Measurements from ENCODE around the gene ZPBP2.

The ZPBP2 gene

GRCh38 chr17:39835038-39835786 is 32.8 kb upstream of the ZPBP2 start:
- H3K36me3 ChIP-seq, result no peaks in the 10 kb centered on the region
- TF ChIP-seq CTCF (IDR thresholded peaks at IDR 0.05), result no peak
- peaks cover 69% of the 10 kb centered on the region for H3K27me3 ChIP-seq
- no peaks in the 10 kb centered on the region for H3K9me3 ChIP-seq
- H3K27ac ChIP-seq, result no peak overlapping the region
- H3K4me1 ChIP-seq (ENCODE audit: control insufficient read depth in 1 of 2, insufficient read depth in 1 of 2, low read depth in 1 of 2, low read length in 1 of 2), result no peaks in the 10 kb centered on the region
- H3K4me3 ChIP-seq (ENCODE audit: low read depth in 1 of 2, low read length in 1 of 2), result no peak overlapping the region

- no peaks in the 10 kb centered on the region for H3K9me3 ChIP-seq
- no peak overlapping the region for H3K27ac ChIP-seq
- no peaks in the 10 kb centered on the region for H3K4me1 ChIP-seq (ENCODE audit: control insufficient read depth in 1 of 2, insufficient read depth in 1 of 2, low read depth in 1 of 2, low read length in 1 of 2)
- no peak overlapping the region for H3K4me3 ChIP-seq (ENCODE audit: low read depth in 1 of 2, low read length in 1 of 2)
- peaks cover 69% of the 10 kb centered on the region for H3K27me3 ChIP-seq
- H3K36me3 ChIP-seq, result no peaks in the 10 kb centered on the region
- no peak for TF ChIP-seq CTCF (IDR thresholded peaks at IDR 0.05)
Observed at GRCh38 chr17:39836117-39836516, 31.9 kb upstream of the ZPBP2 start.

GRCh38 chr17:39838057-39838456 is 29.9 kb upstream of the ZPBP2 start:
- Histone ChIP-seq H3K9me3 (no peaks in the 10 kb centered on the region), H3K4me1 (ENCODE audit: control insufficient read depth in 1 of 2, insufficient read depth in 1 of 2, low read depth in 1 of 2, low read length in 1 of 2) (no peaks in the 10 kb centered on the region), H3K36me3 (no peaks in the 10 kb centered on the region), H3K4me3 (ENCODE audit: low read depth in 1 of 2, low read length in 1 of 2) (no peak overlapping the region), H3K27me3 (peaks cover 70% of the 10 kb centered on the region), H3K27ac (no peak overlapping the region)
- TF ChIP-seq CTCF (IDR thresholded peaks at IDR 0.05), result no peak

GRCh38 chr17:39838784-39839183 is 29.2 kb upstream of the ZPBP2 start:
- TF ChIP-seq CTCF (IDR thresholded peaks at IDR 0.05), result no peak
- no peak overlapping the region for H3K27ac ChIP-seq

GRCh38 chr17:39841134-39841683 is 26.8 kb upstream of the ZPBP2 start:
- no peaks in the 10 kb centered on the region for H3K4me1 ChIP-seq (ENCODE audit: control insufficient read depth in 1 of 2, insufficient read depth in 1 of 2, low read depth in 1 of 2, low read length in 1 of 2)
- no peak overlapping the region for H3K4me3 ChIP-seq (ENCODE audit: low read depth in 1 of 2, low read length in 1 of 2)
- no peak overlapping the region for H3K27ac ChIP-seq
- TF ChIP-seq CTCF (IDR thresholded peaks at IDR 0.05), result no peak
- H3K36me3 ChIP-seq, result no peaks in the 10 kb centered on the region
- H3K27me3 ChIP-seq, result peaks cover 77% of the 10 kb centered on the region
- H3K9me3 ChIP-seq, result no peaks in the 10 kb centered on the region

More at GRCh38 chr17:39838784-39839183, 29.2 kb upstream of the ZPBP2 start:
- no peaks in the 10 kb centered on the region for H3K4me1 ChIP-seq (ENCODE audit: control insufficient read depth in 1 of 2, insufficient read depth in 1 of 2, low read depth in 1 of 2, low read length in 1 of 2)
- no peaks in the 10 kb centered on the region for H3K9me3 ChIP-seq
- no peaks in the 10 kb centered on the region for H3K36me3 ChIP-seq
- peaks cover 70% of the 10 kb centered on the region for H3K27me3 ChIP-seq
- no peak overlapping the region for H3K4me3 ChIP-seq (ENCODE audit: low read depth in 1 of 2, low read length in 1 of 2)
